Activated CD8-positive, alpha-beta memory T cell treated with anti-CD3 and anti-CD28 coated beads, Interleukin-2, amount 10 ng/mL, durations not matched to agents 7 days and 5 days (primary cell): ENCODE measurements around the gene PLEKHA1. TPM values are rescaled to one million over a fixed set of nuclear protein-coding genes. Genes with fewer than 3 reads are reported as not detected.

Source experiments
- ATAC-seq: fragments of 150-1000 bp; cut with Tn5 transposase; one replicate; pipeline ENCODE4 v1.10.0; 2021; ENCODE audit warnings: moderate library complexity
- CTCF ChIA-PET: fragments of 350-600 bp; sonication (Branson Sonifier 250); formaldehyde crosslinking; loops from one replicate; lab custom pipeline; 2021; ENCODE audit warnings: antibody characterized with exemption; lab: Charles Lee
- DNase-seq: peaks from one replicate; pipeline ENCODE4 v3.0.0-alpha.2; 2020
- H3K27ac Mint-ChIP-seq: one replicate; pipeline ENCODE4 v1.8.0; 2021; ENCODE audit warnings: mild to moderate bottlenecking, mixed read lengths
- H3K27me3 Mint-ChIP-seq: one replicate; pipeline ENCODE4 v1.8.0; 2021; ENCODE audit warnings: mixed read lengths
- H3K36me3 Mint-ChIP-seq: one replicate; pipeline ENCODE4 v1.8.0; 2021; ENCODE audit warnings: mild to moderate bottlenecking, mixed read lengths
- H3K4me1 Mint-ChIP-seq: one replicate; pipeline ENCODE4 v1.8.0; 2021; ENCODE audit warnings: mixed read lengths
- H3K4me3 Mint-ChIP-seq: one replicate; pipeline ENCODE4 v1.8.0; 2021; ENCODE audit warnings: mild to moderate bottlenecking, moderate library complexity, mixed read lengths
- H3K9me3 Mint-ChIP-seq: one replicate; pipeline ENCODE4 v1.8.0; 2022; ENCODE audit warnings: low read depth, mixed read lengths
- total RNA-seq, 2 experiments: library from RNA; stranded (reverse); gene quantifications; one replicate each; pipeline ENCODE4 v1.2.3, GENCODE V29; 2021

PLEKHA1 gene
- 1 to 10 TPM; 5.3 to 7.2 TPM for total RNA-seq

DNA sequence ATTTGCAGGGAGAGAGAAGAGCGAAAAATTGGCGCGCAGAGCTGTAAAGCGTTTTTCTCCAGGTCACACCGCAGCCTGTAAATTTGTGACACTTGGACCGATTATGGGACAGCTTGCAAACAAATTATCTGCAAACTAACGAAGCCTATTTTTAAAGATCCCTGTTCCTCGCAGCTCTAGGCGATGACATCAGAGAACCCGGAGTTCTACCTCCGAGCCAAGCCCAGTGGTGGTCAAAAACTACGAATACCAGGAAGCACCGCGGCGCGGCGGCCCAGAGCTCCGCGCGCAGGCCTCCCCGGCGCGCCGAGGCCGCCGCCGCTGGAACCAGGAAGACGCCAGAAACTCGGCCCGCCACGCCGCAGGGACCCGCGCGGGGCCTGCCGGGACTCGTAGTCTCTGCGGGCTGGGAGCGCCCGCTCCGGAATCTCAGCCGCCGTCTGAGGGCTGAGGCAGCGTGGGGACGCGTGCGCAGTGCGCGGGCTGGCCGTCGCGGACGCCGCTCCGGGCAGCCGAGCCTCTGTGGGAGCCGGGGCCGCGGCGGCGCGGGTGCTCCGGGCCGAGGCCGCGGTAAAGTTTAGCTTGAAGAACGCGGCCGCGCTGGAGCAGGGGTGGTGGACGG lies at the start of gene PLEKHA1:
Gene PLEKHA1 (plus strand): TSS at position 472 of the 622 bp plus-strand sequence. CDS start 18,493 bp downstream, outside the sequence.
- no peaks in the 10 kb centered on the region for H3K9me3 Mint-ChIP-seq
- peaks cover 6% of the 10 kb centered on the region for H3K36me3 Mint-ChIP-seq
- CTCF ChIA-PET = interaction anchor here (1.0 to 3.1 kb wide), 10 partner anchors 13 to 191 kb away, joined by 3 to 17 read pairs (median 6); no protein-coding TSS in a partner anchor
- H3K4me3 Mint-ChIP-seq = peak within 1 kb of the TSS; percentile 81
- H3K27ac Mint-ChIP-seq = peak within 1 kb of the TSS; percentile 65
- H3K4me1 Mint-ChIP-seq = peaks cover 22% of the 10 kb centered on the region
- ATAC-seq = peak; percentile 94
- DNase-seq = peak; percentile 94
- H3K27me3 Mint-ChIP-seq = peaks cover 62% of the 10 kb centered on the region

DNA sequence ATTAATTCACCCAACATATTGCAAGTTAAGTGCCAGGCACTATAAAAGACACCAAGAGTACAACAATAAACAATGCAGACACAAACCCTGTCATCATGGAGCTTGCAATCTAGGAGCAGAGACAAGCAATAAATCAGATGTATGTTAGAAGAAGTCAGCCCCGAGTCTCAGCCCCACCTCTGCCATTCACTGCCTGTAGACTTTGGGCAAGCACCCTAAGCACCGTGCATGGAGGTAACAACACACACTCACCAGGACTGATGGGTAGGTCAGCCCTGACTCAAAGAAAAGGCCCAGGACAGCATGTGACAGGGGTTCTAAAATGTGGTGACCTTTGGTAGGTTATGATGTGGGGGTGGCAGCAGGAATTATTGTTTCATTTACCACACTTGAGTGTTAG lies 49.3 kb upstream of the PLEKHA1 start:
- DNase-seq = no peak
- Mint-ChIP-seq H3K4me3 (no peak overlapping the region), H3K9me3 (no peaks in the 10 kb centered on the region), H3K27ac (no peak overlapping the region), H3K36me3 (no peaks in the 10 kb centered on the region), H3K27me3 (peaks cover 36% of the 10 kb centered on the region), H3K4me1 (no peaks in the 10 kb centered on the region)
- ATAC-seq = no peak
- CTCF ChIA-PET = no interaction called here

DNA sequence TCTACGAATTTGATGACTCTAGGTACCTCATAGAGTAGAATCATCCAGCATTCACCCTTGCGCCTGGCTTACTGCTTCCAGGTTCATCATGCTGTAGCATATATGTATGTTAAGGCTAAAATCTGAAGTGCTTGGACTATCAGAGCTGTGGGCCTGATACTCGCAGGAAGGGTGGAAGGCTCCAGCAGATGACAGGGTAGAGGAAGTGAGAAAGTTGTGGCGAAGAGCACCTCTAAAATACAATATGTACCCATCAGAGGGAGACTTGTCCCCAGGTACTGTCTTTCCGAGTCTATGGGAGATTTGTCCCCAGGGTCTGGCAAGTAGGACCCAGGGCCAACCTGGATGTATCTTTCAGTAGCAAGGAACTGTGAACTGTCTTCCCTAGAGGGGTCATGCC lies 48.1 kb upstream of the PLEKHA1 start:
- Mint-ChIP-seq H3K4me3 (no peak overlapping the region), H3K27me3 (peaks cover 42% of the 10 kb centered on the region), H3K9me3 (no peaks in the 10 kb centered on the region), H3K4me1 (no peaks in the 10 kb centered on the region), H3K27ac (no peak overlapping the region), H3K36me3 (no peaks in the 10 kb centered on the region)
- CTCF ChIA-PET = no interaction called here
- DNase-seq (no peak), ATAC-seq (no peak)

DNA sequence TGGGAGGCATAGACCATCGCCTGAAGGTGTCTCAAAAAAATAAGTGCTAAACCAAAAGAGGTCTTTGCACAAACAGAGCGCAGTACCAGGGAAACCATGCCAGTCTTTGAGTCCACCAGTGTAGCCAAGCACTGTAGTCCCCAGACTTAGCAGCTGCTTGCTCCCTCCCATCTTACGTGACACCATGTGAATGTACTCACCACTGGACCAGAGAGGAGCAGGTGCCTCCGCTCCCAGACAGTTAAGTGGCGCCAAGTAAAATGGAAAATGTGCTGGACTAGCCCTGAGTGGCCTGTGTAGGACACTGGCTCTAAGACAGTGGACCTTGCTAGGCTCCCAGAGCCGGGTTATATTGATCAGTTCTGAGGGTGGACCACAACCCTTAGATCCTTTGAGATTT lies 47.7 kb upstream of the PLEKHA1 start:
- DNase-seq = no peak
- Mint-ChIP-seq H3K27me3 (peaks cover 43% of the 10 kb centered on the region), H3K4me1 (no peaks in the 10 kb centered on the region), H3K4me3 (no peak overlapping the region), H3K9me3 (no peaks in the 10 kb centered on the region), H3K36me3 (no peaks in the 10 kb centered on the region), H3K27ac (no peak overlapping the region)
- CTCF ChIA-PET = no interaction called here
- no peak for ATAC-seq

DNA sequence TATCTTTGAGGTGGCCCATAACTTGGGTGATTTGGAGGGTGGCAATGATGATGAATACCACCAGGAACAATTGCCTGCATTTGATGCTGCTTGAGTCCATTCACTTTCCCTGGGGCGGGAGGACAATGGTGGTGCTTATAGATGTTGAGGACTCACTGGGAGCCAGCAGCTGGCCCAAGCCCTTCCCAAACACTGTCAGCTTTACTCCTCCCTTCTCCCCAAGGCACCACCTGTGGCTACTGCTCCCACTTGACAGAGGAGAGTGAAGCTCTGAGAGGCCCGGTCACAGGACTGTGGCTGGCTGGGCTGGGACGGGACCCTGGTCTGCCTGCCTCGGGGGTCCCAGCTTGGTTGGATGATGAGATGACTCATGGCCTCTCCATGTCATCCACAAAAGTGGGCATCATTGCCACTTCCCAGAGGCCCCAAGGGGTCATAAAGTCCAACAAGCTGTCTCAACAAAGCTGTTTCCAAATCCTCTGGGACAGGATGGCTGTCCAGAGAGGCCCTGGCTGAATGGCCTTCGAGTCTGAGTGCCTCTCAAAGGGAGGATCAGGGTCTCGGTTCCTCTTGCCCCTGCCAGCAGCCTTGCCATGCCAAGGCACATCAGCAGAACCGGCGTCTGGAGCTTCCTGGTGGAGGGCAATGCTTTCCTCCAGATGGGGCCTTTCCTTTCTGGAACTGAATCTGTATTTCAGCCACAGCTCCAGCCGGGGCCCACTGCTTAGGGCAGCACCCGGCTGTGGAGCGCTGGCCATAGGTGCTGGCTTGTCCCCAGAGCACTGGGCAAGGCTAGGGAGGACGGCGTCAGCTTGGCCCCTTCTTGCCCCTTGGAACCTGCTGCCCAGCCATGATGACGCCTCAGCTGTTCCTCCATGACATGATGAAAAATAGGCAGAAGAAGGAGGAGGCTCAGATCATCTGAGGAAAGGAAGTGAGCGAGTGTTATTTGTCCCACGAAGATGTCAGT lies 47.0 kb upstream of the PLEKHA1 start:
- ATAC-seq = no peak
- Mint-ChIP-seq H3K9me3 (no peaks in the 10 kb centered on the region), H3K27ac (no peak overlapping the region), H3K4me3 (no peak overlapping the region), H3K27me3 (peaks cover 41% of the 10 kb centered on the region), H3K4me1 (no peaks in the 10 kb centered on the region), H3K36me3 (no peaks in the 10 kb centered on the region)
- CTCF ChIA-PET = interaction anchor here (0.6 kb wide), 1 partner anchor 115 kb away, joined by 3 read pairs; no protein-coding TSS in a partner anchor
- DNase-seq = no peak

DNA sequence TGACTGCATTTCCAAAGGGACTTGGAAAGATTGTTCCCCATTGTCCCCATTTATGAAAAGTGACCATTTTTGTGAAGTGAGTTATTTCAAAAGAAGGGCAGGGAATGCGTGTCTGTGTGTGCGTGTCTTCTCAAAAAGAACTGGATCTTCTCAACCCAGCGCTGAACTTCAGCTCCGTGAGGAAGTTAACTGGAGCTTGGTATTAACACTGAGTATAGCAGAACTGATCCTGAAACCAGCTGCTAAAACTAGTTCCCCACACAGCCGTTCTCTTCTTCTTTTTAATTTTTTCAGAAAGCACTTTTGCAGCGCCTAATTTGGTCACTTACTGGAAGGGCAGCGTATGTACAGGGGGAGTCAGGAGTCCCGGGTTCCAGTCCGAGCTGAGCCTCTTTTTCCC lies 45.8 kb upstream of the PLEKHA1 start:
- Mint-ChIP-seq H3K36me3 (no peaks in the 10 kb centered on the region), H3K4me3 (no peak overlapping the region), H3K4me1 (peaks cover 9% of the 10 kb centered on the region), H3K27me3 (peaks cover 40% of the 10 kb centered on the region), H3K9me3 (no peaks in the 10 kb centered on the region), H3K27ac (no peak overlapping the region)
- CTCF ChIA-PET = no interaction called here
- DNase-seq (no peak), ATAC-seq (no peak)

DNA sequence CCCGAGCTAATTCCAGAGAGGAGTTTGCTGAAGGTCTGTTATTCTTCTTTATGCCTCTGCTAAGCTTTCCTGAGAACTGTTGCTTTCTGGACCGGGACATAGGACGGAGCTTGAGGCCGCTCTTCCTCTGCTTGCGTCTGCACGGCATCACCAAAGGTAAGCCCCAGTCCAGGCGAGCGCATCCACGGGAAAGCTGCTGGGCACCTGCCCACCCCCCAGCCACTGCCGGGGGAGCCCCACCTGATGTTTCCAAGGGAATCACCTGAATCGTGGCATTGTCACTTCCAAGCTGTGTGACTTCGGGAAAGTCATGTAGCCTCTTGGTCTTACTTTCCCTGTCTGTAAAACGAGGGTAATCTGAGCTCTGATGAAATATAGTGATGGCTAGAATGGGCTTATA lies 45.1 kb upstream of the PLEKHA1 start:
- H3K27me3 Mint-ChIP-seq = peaks cover 40% of the 10 kb centered on the region
- H3K36me3 Mint-ChIP-seq = no peaks in the 10 kb centered on the region
- CTCF ChIA-PET = interaction anchor here (1.3 kb wide), 1 partner anchor 30 kb away, joined by 3 read pairs; no protein-coding TSS in a partner anchor
- H3K27ac Mint-ChIP-seq = no peak overlapping the region
- no peaks in the 10 kb centered on the region for H3K9me3 Mint-ChIP-seq
- DNase-seq = no peak
- H3K4me1 Mint-ChIP-seq = peaks cover 9% of the 10 kb centered on the region
- no peak for ATAC-seq
- no peak overlapping the region for H3K4me3 Mint-ChIP-seq

DNA sequence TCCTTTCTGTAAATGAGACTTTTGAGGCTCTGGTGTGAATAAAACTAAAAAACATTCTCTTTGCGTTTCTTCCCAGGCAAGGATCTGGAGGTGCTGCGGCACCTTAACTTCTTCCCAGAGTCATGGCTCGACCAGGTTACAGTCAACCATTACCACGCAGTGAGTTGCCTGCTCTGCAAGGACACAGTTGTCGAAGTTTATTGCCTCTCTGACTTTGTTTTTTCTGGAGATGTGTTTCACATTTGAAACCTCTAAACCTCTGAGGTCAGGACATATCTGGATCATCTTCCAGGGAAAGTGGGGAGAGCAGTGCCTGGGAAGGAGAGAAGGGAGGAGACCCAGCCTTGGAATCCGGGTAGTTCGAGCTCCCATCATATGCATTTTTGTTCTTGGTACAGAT lies 43.4 kb upstream of the PLEKHA1 start:
- no peaks in the 10 kb centered on the region for H3K9me3 Mint-ChIP-seq
- no peaks in the 10 kb centered on the region for H3K36me3 Mint-ChIP-seq
- peaks cover 9% of the 10 kb centered on the region for H3K4me1 Mint-ChIP-seq
- H3K27ac Mint-ChIP-seq = no peak overlapping the region
- no peak for ATAC-seq
- no peak overlapping the region for H3K4me3 Mint-ChIP-seq
- CTCF ChIA-PET = no interaction called here
- DNase-seq = no peak
- peaks cover 43% of the 10 kb centered on the region for H3K27me3 Mint-ChIP-seq

DNA sequence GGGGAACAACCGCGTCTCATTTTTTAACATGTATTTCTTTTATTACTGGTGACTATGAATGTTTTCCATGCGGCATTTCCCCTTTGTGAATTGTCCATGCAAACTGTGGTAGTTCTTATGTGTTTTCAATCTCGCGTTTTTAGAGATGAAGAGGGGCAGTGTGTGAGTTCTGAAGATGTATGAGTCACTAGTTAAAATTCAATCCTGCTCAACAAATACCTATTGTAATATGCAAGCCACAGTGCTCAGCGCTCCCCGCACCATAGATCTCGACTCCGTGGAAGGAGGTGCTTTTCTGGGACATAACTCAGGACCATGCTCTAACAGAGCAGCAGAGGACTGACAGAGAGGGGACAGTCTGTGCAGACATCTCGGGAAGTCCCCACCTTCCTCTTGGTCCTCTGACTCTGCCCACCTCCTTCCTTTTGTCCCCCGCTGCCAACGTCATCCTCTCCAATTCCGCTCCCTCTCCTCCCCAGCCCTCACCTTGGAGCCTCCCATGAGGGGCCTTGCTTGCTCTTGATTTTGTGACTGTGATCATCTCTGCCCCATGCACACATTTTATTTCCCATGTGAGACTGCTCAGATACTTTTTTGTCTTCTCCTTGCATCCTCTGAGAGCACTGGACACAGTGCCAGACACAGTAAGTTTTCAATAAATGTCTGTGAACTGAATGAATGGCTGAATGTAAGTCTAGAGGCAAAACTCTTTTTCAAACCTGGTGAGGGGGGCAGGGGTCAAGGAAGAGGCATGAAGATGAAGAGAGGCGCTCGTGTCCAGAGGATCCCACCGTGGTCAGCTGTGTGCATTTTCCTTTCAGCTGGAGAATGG lies 42.7 kb upstream of the PLEKHA1 start:
- no peaks in the 10 kb centered on the region for H3K9me3 Mint-ChIP-seq
- ATAC-seq (no peak), DNase-seq (no peak)
- H3K36me3 Mint-ChIP-seq = no peaks in the 10 kb centered on the region
- peaks cover 9% of the 10 kb centered on the region for H3K4me1 Mint-ChIP-seq
- CTCF ChIA-PET = no interaction called here
- peaks cover 45% of the 10 kb centered on the region for H3K27me3 Mint-ChIP-seq
- no peak overlapping the region for H3K27ac Mint-ChIP-seq
- H3K4me3 Mint-ChIP-seq = no peak overlapping the region

DNA sequence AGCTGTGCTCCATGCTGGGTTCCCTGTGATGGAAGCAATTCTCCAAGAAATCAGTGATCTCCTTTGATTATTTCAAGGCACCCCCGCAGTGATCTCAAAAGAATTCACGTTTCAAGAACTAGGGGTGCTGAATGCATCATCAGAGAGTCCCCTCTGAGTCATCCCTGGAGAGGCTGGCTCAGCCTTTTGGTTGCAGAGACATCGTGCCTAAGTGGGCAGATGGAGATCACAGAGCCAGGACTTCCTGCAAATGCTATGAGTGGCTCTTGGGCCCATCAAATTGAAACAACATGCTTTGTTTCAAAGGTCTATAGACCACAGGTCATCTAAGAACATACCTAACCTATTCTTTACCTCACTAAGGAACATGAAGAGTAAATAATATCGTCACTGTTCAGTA lies 41.5 kb upstream of the PLEKHA1 start:
- H3K27me3 Mint-ChIP-seq = peaks cover 45% of the 10 kb centered on the region
- DNase-seq (peak; percentile 71), ATAC-seq (peak; percentile 84)
- H3K4me3 Mint-ChIP-seq = no peak overlapping the region
- CTCF ChIA-PET = interaction anchor here (1.6 kb wide), 1 partner anchor 34 kb away, joined by 4 read pairs; no protein-coding TSS in a partner anchor
- H3K4me1 Mint-ChIP-seq = peaks cover 9% of the 10 kb centered on the region
- H3K36me3 Mint-ChIP-seq = no peaks in the 10 kb centered on the region
- no peaks in the 10 kb centered on the region for H3K9me3 Mint-ChIP-seq
- H3K27ac Mint-ChIP-seq = no peak overlapping the region

DNA sequence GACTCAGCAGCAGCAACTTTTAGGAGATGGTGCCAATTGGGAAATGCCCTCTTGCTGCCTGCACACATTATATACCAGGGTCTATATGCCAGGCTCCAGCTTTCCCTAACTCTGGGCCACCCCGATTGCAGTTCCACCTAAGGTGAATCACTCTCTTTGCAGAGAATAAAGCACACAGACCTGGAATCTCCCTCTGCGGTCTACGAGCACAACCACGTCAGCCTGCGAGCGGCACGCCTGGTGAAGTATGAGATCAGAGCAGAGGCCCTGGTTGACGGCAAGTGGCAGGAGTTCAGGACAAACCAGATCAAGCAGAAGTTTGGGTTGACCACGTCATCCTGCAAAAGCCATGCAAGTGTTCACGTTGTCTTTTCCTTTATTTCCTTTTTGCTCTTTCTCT lies 38.2 kb upstream of the PLEKHA1 start:
- no peaks in the 10 kb centered on the region for H3K36me3 Mint-ChIP-seq
- H3K9me3 Mint-ChIP-seq = no peaks in the 10 kb centered on the region
- ATAC-seq (no peak), DNase-seq (peak; percentile 30)
- peaks cover 9% of the 10 kb centered on the region for H3K4me1 Mint-ChIP-seq
- H3K27ac Mint-ChIP-seq = no peak overlapping the region
- H3K4me3 Mint-ChIP-seq = no peak overlapping the region
- CTCF ChIA-PET = interaction anchor here (1.6 kb wide), 1 partner anchor 313 kb away, joined by 3 read pairs; no protein-coding TSS in a partner anchor
- peaks cover 48% of the 10 kb centered on the region for H3K27me3 Mint-ChIP-seq

DNA sequence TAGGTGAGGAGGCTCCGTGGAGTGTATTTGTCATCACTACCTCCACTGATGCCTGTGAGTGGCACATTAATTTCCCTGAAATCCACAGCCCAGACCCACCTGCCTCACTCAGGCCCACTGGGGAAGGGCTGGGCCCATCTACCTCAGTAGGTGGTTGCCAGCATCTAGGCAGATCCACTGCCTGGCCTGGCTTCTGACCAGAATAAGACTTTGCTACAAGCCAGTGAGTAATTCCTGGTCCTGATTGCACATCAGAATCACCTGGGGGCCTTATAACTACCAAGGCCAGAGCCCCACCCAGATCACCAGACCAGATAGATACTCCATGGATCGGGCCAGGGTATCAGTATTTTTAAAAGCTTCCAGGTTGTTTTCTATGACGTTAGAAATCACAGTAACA lies 37.5 kb upstream of the PLEKHA1 start:
- peak; percentile 5 for DNase-seq

More for the DNA sequence above, 37.5 kb upstream of the PLEKHA1 start:
- Mint-ChIP-seq H3K27ac (no peak overlapping the region), H3K36me3 (no peaks in the 10 kb centered on the region), H3K4me1 (peaks cover 9% of the 10 kb centered on the region), H3K9me3 (no peaks in the 10 kb centered on the region), H3K27me3 (peaks cover 44% of the 10 kb centered on the region), H3K4me3 (no peak overlapping the region)
- CTCF ChIA-PET = no interaction called here
- no peak for ATAC-seq
